GM18526 (cell line): ENCODE results near the gene ADAM12.

Experiments
- POLR2A ChIP-seq: IDR thresholded peaks from 3 replicates; pipeline ENCODE4 v1.6.1; 2011; ENCODE audit not compliant: insufficient read length; ENCODE audit errors: extremely low read depth

ADAM12 gene

DNA sequence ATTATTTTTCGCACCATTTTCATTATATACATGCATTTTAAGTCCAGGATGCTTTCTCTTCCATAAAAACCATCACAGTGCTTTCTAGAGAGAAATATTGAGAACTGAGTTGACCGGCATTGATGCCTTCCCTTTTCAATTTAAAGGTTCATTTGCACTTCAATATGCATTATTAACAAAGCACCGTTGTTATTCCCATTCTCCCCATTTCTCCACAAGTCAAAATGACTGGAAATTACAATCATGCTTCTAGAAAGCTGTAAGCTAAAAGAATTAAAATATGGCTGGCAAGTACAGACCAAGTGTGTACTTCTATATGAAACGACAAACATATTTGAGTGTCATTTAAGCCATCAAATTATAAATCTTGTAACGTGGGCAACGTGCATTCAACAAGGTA lies 272.4 kb downstream of the ADAM12 start:
- TF ChIP-seq POLR2A, result no peak

DNA sequence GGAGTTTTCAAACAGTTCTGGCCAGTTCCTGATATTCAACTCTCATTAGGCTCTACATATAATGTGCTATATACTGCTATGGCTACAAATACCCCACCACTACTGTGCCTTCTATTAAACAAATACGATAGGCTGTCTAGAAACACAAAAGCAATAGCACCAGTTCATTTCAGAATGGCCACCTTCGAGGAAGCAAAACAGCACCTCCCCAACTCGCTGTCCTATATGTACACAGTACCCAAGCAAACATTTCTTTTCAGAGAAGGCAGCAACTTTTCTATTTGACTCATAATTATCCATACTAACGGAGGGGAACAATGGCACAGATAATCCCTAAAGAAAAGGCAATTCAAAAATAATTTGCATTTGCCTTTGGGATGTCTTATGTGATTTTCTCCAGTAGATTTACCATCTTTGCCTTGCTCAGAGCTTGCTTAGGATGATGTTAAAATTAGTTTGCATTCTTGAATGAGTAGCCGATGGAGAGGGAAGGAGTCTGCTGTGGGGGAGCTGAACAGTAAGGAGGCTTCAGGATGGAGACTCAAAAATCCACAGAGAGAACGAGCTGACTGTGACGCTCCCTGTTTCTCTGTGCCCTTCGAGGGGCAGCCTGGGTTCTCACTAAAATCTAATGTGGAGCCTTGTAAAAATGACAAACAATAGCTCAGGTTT lies 273.3 kb downstream of the ADAM12 start:
- TF ChIP-seq POLR2A, result no peak

DNA sequence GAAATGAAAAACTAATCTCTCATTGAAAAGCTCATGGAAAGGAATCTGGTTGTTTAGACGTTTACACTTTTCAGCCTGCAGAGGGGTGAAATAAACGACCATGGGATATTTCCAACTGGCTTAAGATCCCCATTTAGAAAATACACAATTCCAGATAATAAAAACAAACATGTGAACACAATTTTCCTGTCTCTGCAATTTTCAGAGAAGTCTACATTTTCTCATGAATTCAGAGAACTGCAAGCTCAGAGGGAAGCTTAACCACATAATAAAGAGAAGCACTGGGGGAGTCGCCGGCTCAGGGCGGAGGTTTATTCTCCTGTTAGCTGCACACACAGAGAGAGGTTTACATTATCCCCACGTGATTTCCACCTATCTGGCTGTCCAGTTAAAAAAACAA lies 276.8 kb downstream of the ADAM12 start:
- TF ChIP-seq POLR2A, result no peak

DNA sequence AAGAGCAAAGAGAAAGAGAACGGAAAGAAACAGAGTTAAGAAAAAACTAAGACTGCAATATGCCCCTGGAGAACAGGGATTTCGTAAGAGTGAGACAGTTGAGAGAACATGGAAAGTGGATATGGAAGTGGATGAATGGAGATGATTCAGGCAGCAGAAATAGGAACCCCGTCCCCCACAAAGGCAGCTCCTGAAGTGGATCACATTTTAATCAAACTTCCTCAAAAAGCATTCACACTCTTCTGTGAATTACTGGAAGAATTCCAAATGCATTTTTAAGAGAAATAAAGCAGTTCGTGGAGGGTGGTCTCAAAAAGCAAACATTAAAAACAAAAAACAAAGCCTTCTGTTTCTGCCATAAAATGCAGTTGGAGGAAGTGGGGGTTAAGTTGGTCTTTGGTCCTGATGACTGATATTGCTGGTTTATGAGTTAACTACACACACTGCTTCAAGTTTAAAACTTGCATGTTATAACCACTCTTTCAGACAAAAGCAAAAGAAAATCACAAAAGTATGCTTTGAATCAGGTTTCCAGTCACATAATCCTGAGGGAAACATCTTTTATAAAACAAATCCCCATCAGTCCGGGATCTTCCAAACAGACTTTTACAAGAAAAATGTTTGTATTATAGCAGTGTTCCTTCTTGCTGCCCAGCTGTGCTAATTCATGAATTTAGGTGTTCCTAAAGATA lies 277.6 kb downstream of the ADAM12 start:
- TF ChIP-seq POLR2A, result no peak

DNA sequence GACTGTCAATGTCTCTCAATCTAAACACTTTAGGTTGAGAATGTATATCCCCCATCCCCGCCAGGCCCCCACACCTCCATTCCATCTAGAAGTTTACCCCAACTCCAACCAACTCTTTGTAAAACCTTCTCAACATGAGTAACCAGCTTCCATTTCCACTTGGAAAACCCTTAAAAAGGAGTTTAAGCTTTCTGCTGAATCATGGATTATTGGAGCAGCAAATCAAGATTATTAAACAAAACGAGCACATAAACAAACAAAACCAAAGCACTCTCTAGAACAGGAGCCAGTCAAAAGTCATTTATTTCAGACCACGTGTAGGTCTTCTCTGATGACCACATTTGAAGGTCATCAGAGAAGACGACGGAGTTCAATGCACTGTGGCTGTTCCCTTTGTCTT lies 278.4 kb downstream of the ADAM12 start:
- no peak for TF ChIP-seq POLR2A

DNA sequence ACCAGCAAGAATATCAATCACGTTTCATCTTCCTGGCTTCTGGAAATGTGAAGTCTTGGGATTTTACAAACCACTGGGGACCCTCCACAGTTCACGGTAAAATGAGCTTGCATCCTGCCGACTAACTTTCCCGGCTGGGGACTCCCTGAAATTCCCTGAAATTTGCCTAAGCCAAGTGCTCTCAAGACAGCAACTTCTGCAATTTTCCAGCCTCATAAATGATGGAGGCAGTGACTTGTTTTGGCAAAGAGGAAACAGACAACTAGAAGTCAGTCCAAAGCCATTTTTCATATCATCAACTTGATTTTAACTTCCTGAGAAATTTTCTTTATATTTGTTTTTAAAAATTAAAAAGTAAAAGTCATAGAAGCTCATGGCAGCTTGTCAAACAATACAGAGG lies 279.6 kb downstream of the ADAM12 start:
- TF ChIP-seq POLR2A, result no peak

DNA sequence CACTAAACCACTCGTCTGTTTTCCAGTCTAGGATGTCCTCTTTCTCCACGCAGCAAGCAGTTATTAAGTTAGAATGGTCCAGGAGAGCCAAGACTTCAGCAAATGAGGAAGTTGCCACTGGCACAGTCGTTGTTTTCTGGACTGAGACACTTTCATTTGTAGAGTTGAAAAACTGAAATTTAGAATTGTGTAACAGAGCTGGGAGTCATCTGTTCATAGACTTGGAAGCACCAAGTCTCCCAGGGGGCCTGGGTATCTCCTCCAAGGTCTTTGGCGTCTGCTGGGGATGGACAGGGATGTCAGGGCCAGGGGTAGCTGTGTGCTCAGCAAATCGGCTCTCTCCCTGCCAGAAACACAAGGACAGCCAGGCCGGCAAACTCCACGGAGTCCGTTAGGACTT lies 283.5 kb downstream of the ADAM12 start:
- TF ChIP-seq POLR2A, result no peak

DNA sequence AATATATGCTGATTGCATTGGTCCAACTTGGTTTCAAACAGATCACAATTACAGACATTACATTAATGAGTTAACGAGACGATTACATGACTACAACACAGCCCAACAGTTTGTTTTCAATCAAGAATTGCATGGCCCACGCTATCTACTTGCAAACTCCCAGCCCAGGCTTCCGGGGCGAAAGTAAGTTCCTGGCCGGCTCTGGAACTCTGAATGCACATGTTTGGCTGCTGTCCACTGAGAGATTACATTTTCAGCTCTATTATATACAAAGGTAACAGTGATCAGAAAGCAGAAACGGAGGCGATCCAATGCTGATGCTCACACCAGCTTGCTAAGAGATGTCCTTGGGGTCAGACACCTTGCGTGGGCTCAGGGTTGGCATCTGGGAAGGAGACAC lies 285.6 kb downstream of the ADAM12 start:
- TF ChIP-seq POLR2A, result no peak

DNA sequence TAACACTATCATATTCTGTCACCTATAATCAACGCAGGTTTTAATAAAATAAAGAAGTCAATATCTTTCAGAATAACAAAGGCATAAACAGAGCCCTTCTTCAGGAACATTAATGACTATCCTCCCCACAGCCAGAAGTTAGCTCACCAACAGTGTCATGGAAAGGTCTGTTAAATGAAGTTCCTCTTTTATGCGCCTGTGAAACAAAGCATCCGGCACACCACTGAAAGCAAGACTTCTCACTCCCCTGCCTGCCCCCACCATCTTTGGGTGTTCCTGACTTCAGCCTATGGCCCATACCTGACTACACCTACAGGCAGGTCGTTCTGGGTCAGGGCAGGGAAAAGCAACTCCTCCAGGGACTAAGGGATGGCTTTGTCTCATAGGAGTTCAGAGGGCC lies 286.5 kb downstream of the ADAM12 start:
- TF ChIP-seq POLR2A, result no peak

DNA sequence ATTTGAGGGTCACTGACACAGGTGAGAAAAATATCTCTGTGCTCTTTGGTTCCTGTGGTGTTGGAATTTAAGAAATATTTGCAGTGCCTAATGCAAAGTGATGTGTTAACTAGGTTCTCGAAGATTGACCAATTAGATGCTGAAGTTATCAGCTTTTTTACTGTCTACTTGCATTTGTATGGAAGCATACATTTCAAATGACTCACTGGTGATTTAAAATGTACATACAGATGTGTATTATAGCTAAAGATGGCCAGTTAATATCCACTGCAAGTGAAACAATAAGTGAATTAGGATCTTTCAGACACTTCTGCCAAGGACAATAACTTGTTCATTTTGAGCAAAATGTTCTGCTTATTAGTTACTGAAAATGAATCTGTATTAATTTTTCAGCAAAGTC lies 287.0 kb downstream of the ADAM12 start:
- no peak for TF ChIP-seq POLR2A

DNA sequence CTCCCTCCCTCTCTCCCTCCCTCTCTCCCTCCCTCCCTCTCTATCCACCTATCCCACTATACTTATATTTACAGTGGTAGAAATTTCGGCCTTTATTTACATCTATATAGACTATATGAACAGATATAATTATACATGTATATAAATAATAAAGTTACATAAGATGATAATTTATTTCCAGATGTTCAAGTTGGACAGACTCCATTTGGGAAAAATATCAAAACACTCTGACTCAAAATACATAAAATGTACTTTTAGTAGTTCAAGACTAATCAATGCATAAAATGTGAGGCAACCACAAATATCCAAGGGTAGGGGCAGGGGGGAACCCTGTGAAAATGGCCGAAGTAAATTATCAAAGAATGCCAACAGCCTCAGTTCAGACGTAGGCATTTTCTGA lies 288.9 kb downstream of the ADAM12 start:
- TF ChIP-seq POLR2A, result no peak

DNA sequence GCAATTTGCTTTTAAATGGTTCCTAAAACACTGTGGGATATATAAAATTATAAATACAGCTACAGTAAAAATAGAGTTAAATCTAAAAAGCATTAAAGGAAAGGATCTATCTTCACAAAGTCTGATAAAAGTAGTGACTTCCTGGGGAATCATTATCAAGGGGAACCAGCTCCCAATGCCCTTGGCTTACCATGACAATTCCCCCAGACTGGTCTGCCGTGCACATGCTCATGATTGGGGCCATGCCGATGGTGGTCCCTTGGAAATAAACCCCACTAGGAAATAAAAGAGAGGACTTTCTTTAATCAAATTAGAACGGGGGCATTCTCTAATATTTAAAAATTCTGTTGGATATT lies 290.1 kb downstream of the ADAM12 start:
- no peak for TF ChIP-seq POLR2A

DNA sequence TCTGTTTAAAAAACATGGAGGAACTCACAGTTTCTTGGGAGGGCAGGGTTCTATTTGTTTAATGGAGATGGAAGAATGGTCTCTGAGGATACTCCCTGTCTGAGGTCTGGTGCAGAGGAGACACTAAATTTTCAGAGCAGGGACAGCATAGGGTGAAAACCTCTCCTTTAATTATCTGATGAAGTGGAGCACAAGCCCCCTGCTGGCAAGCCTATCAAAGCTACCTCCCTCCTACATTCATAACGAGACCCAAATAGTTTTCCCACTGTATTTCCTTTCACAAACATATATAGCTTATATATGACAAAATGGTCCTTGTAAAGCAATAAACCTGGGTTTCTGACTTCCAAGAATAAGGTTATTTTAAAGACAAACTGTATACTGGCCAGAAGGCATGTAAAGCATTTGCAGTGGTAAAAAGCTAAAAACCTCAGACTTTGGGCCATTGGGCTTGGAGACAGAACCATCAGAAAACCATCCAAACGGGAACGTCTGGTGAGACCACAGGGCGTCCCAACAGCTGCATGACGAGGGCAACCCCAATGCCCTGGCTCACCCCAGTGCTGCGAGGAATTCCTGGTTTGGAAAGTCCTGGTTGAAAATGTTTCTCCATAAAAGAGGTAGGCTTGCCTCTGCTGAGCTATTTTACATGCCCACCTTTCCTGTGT lies 290.6 kb downstream of the ADAM12 start:
- TF ChIP-seq POLR2A, result no peak

DNA sequence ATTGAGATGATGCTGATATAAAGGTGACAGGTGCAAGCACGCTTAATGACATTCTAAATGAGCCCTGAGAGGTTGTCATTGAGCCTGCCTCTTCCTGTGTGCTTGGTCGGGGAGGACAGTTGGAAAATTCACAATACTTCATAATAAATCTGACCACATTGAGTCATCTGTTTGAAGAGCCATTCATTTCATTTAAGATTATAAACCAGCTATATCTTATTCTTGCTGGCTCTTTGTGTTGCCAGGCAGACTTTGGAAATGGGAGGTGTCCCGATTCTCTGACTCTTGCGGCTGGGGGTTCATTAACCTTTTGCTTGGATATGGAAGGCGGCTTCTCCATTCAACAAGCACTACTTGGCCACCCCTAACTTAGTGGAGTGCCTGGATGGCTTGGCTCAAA lies 293.7 kb downstream of the ADAM12 start:
- no peak for TF ChIP-seq POLR2A

DNA sequence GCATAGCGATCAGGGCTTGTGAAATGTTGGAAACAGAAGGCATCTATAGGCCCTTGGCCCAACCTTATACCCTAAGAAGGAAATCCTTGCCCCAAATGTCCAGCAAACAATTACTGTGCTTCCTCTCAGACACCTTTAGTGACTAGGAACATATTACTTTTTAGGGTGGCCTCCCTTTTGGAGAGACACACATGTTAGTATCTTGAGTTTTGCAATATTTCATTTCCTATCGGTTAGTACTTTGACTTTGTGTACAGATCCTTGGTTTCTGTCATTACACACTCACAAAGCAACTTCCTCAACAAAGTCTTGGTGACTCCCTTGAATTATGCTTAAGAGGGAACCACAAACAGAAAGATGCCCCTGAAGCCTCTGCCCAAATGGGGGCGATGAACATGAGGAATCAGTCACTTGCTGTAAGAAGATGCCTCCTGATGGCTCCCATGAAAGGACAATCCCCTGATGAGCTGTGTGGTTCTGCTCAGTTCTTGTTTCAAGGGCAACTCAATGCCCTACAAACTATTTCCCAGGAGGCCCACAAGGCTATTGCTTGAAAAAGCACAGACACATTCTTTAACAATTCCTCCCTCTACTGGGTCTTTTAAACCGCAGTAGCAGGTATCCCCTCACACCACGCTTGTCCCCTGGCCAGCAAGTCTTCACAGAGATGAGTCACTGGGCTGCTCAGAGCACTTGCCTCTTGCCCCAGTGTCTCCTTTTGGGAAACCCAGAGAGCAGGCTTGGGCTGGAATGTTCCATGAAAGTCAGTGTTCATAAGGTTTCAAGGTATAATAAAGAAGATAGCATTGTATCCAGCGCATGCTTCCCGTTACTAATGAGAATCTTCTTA lies 295.7 kb downstream of the ADAM12 start:
- TF ChIP-seq POLR2A, result no peak
